Measurements from ENCODE around the gene WDR38. TPM values are rescaled to one million over a fixed set of nuclear protein-coding genes. Genes with fewer than 3 reads are reported as not detected.

WDR38 gene
- total and polyA plus RNA-seq, 9 of the 15 experiments (the other 6 are each of a cell fraction or from before 2014, with no cell fraction given) = not detected

DNA sequence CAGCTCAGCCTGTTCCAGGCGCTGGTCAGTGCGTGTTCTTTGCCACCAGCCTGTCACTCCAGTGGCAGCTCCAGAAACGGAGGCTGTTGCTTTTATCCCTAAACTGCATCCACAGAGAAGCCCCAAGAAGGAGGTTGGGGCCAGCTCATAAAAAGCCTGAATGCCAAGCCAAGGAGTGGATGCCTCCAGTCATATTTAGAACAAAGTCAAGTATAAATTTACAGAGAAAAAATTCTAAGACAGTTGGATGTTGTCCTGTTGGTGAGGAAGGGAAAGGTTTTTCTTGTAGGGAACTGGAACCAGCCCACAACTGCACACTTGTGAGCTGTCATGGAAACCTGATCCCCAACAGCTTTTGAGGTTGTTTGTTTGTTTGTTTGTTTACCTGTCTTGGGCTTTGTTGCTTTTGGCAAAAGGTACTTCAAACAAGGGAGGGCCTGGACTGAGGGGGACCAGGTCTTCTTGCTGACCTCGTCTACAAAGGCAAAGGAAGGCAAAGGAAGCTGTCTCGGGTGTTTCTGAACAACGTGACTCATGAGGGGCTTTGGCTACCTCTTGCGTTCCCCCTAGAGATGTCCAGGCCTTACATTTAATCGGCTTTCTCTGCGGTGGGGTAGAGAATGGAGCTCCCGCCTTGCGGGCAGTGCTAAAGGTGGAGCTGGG lies 39.6 kb upstream of the WDR38 start:
- H3K9ac ChIP-seq (ENCODE audit: insufficient read depth in 1 of 2, low read depth in 2 of 2, low read length in 2 of 2) = peak overlapping the region in 1 of 2 experiments; percentile 26; a peak in 1 of 4 replicates
- BruUV-seq (replicated peaks) = no TSS peak
- no peaks in the 10 kb centered on the region for H4K20me1 ChIP-seq (replicated peaks; ENCODE audit: control insufficient read depth, insufficient read depth, low read length)
- peaks cover 7 to 17% of the 10 kb centered on the region in 2 experiments for H3K4me1 ChIP-seq (replicated peaks in 1 of 2; ENCODE audit: control insufficient read depth in 2 of 2, insufficient read depth in 2 of 2, low read length in 2 of 2)
- WGBS (ENCODE audit: insufficient coverage, low coverage, missing lambda C conversion rate) = 42% methylated on average over 11 of the region's 11 CpGs
- no peaks in the 10 kb centered on the region for H3K27me3 ChIP-seq (ENCODE audit: control insufficient read depth in 2 of 2, insufficient read depth in 2 of 2, low read length in 2 of 2)
- no peak for FAIRE-seq
- intact Hi-C loops (cut with micrococcal nuclease) (no loop called here), in situ Hi-C loops (cut with MboI) (no loop called here)
- ChIA-PET POLR2A (interaction anchor here (0.6 to 1.6 kb wide), 8 partner anchors 12 to 1873 kb away, joined by 3 to 6 read pairs (median 4); partner anchors contain the start of gene HSPA5), CTCF (ENCODE audit: low intra/inter-chr PET ratio) (no interaction called here)
- no peaks in the 10 kb centered on the region for H3K79me2 ChIP-seq (ENCODE audit: control insufficient read depth, insufficient read depth, low read length)
- H3K4me2 ChIP-seq (ENCODE audit: insufficient read depth, low read length) = no peak overlapping the region
- H3K4me3 ChIP-seq = no peak overlapping the region
- H2AFZ ChIP-seq (ENCODE audit: low read depth, low read length) = peak overlapping the region; percentile 54
- no peak for DNase-seq (ENCODE audit: extremely low read depth in 1 of 4, low spot score in 3 of 4)
- no peaks in the 10 kb centered on the region for H3K9me1 ChIP-seq (ENCODE audit: control insufficient read depth, insufficient read depth, low read length)
- no peaks in the 10 kb centered on the region for H3K9me3 ChIP-seq (replicated peaks; ENCODE audit: control insufficient read depth, insufficient read depth, low read depth, low read length)
- H3K36me3 ChIP-seq (ENCODE audit: control insufficient read depth, insufficient read depth, low read length) = no peaks in the 10 kb centered on the region
- H3K27ac ChIP-seq (ENCODE audit: extremely low read depth, low read depth, low read length) = no peak overlapping the region
- TF ChIP-seq HDGF (IDR thresholded peaks at IDR 0.05) = no peak
- no peak for TF ChIP-seq LARP7 (IDR thresholded peaks at IDR 0.05)
- no peak for TF ChIP-seq PHB (CRISPR knock-in tag; IDR thresholded peaks at IDR 0.05)
- TF ChIP-seq KDM2B (CRISPR knock-in tag; IDR thresholded peaks at IDR 0.05) = no peak
- TF ChIP-seq NEUROD1 (IDR thresholded peaks at IDR 0.05; ENCODE audit: borderline replicate concordance, low read depth, low read length, partially characterized antibody) = no peak
- no peak for ATAC-seq

DNA sequence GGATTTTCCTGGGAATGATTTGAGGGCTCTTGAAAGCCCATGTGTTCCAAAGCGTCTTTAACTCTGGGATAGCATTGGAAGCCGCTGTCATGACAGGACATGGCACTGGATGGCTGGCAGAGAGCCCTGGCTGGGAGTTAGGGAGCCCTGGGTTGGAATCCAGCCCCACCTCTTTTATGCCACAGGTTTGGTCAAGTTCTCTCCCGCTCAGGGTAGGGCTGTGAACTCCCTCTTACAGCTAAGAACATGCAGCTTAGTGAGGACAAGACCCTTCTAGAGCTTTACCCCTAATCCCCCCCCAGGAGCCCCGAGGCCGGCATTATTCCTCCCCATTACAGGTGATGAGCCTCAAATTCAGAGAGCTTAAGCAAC lies 39.1 kb upstream of the WDR38 start:
- peaks cover 12 to 20% of the 10 kb centered on the region in 2 experiments for H3K4me1 ChIP-seq (replicated peaks in 1 of 2; ENCODE audit: control insufficient read depth in 2 of 2, insufficient read depth in 2 of 2, low read length in 2 of 2)
- no peaks in the 10 kb centered on the region for H3K9me3 ChIP-seq (replicated peaks; ENCODE audit: control insufficient read depth, insufficient read depth, low read depth, low read length)
- WGBS (ENCODE audit: insufficient coverage, low coverage, missing lambda C conversion rate) = 32% methylated on average over 5 of the region's 5 CpGs
- intact Hi-C loops (cut with micrococcal nuclease) = no loop called here
- no peak overlapping the region for H3K4me3 ChIP-seq
- no peaks in the 10 kb centered on the region for H3K9me1 ChIP-seq (ENCODE audit: control insufficient read depth, insufficient read depth, low read length)
- ChIA-PET CTCF (ENCODE audit: low intra/inter-chr PET ratio) (no interaction called here), POLR2A (interaction anchor here (0.6 to 1.6 kb wide), 5 partner anchors 13 to 1874 kb away, joined by 3 to 6 read pairs (median 3); partner anchors contain the start of gene HSPA5)
- peak overlapping the region; percentile 61 for H2AFZ ChIP-seq (ENCODE audit: low read depth, low read length)
- H3K27ac ChIP-seq (ENCODE audit: extremely low read depth, low read depth, low read length) = no peak overlapping the region
- no peaks in the 10 kb centered on the region for H4K20me1 ChIP-seq (replicated peaks; ENCODE audit: control insufficient read depth, insufficient read depth, low read length)
- H3K79me2 ChIP-seq (ENCODE audit: control insufficient read depth, insufficient read depth, low read length) = no peaks in the 10 kb centered on the region
- DNase-seq (ENCODE audit: extremely low read depth in 1 of 4, low spot score in 3 of 4) = no peak
- peak overlapping the region in 1 of 2 experiments; percentile 26; a peak in 1 of 4 replicates for H3K9ac ChIP-seq (ENCODE audit: insufficient read depth in 1 of 2, low read depth in 2 of 2, low read length in 2 of 2)
- in situ Hi-C loops (cut with MboI) = no loop called here
- H3K4me2 ChIP-seq (ENCODE audit: insufficient read depth, low read length) = no peak overlapping the region
- ATAC-seq = no peak
- H3K27me3 ChIP-seq (ENCODE audit: control insufficient read depth in 2 of 2, insufficient read depth in 2 of 2, low read length in 2 of 2) = no peaks in the 10 kb centered on the region
- BruUV-seq (replicated peaks) = no TSS peak
- no peak for FAIRE-seq
- no peaks in the 10 kb centered on the region for H3K36me3 ChIP-seq (ENCODE audit: control insufficient read depth, insufficient read depth, low read length)
- no peak for TF ChIP-seq ZNF134 (CRISPR knock-in tag; conservative IDR thresholded peaks at IDR 0.05)
- TF ChIP-seq HMG20B (CRISPR knock-in tag; IDR thresholded peaks at IDR 0.05) = no peak
- TF ChIP-seq HIVEP1 (CRISPR knock-in tag; IDR thresholded peaks at IDR 0.05) = no peak
- no peak for TF ChIP-seq RBM15 (IDR thresholded peaks at IDR 0.05; ENCODE audit: insufficient read depth, low read length)
- TF ChIP-seq FOXJ2 (tag; IDR thresholded peaks at IDR 0.05) = no peak
- no peak for TF ChIP-seq ZNF175 (CRISPR knock-in tag; IDR thresholded peaks at IDR 0.05; ENCODE audit: low read depth)
- TF ChIP-seq ZKSCAN3 (CRISPR knock-in tag; IDR thresholded peaks at IDR 0.05) = no peak
- TF ChIP-seq, protein P1, sequence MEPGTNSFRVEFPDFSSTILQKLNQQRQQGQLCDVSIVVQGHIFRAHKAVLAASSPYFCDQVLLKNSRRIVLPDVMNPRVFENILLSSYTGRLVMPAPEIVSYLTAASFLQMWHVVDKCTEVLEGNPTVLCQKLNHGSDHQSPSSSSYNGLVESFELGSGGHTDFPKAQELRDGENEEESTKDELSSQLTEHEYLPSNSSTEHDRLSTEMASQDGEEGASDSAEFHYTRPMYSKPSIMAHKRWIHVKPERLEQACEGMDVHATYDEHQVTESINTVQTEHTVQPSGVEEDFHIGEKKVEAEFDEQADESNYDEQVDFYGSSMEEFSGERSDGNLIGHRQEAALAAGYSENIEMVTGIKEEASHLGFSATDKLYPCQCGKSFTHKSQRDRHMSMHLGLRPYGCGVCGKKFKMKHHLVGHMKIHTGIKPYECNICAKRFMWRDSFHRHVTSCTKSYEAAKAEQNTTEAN (CRISPR knock-in tag; IDR thresholded peaks at IDR 0.05) = no peak
- no peak for TF ChIP-seq JUNB (CRISPR knock-in tag; conservative IDR thresholded peaks at IDR 0.05)
- TF ChIP-seq MAFK (IDR thresholded peaks at IDR 0.05; ENCODE audit: low read length) = no peak
- TF ChIP-seq TCF7 (IDR thresholded peaks at IDR 0.05; ENCODE audit: borderline replicate concordance) = no peak
- no peak for TF ChIP-seq ARNT (IDR thresholded peaks at IDR 0.05)
- no peak for TF ChIP-seq NR3C1 (CRISPR knock-in tag; IDR thresholded peaks at IDR 0.05)
- no peak for TF ChIP-seq MXI1 (IDR thresholded peaks at IDR 0.05; ENCODE audit: low read depth, low read length)

All from K562 (cell line).